Measurements from ENCODE around the gene TRAK1.

TRAK1 gene

DNA sequence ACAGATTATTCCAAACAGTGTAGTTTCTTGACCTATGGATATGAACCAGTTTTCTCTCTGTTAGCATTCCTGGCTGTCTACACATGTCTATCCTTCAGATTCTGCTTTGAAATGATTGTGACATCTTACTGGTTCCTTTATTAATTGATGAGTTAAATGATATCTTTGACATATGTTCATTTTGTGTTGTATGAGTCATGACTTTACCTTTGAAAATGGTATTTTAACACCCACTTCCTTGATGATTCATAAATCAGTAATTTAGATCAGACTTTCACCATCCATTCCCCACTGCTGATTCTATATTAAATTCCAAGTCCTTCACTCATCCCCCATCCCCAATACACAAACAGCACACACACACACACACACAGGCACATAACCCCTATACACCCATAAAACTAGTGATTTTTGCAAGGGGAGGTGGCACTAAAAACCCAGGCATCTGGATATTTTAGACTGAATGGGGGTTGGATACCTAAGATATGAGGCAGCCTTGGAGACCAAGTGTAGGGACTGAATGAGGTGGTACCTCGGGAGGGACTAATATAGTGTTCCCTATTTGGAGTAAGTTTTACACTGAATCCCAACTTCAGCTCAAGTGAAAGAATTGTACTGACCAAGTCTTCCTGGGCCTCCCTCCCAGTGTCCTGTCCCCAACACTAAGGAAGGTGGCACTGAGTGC is 165.1 kb downstream of the TRAK1 start:
- peak in 1 of 2 experiments; percentile 21 for DNase-seq

DNA sequence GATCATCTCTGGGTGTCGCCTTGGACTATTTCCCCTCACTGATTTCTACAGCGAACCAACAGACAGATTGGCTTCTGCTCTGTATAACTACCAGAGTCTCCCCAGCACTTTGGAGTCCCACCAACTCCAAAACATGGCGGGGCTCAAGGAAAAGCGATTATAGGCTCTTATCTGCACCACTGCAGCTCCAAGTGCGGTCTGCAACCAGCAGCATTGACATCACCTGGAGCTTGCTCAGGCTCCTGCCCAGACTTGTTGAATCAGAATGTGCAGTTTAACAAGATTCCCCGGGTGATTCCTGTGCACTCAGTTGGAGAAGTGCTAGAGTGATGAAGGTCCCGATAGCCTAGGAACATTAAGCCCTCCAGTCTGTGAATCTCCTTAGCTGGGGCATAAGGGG is 165.8 kb downstream of the TRAK1 start:
- no peak for DNase-seq

DNA sequence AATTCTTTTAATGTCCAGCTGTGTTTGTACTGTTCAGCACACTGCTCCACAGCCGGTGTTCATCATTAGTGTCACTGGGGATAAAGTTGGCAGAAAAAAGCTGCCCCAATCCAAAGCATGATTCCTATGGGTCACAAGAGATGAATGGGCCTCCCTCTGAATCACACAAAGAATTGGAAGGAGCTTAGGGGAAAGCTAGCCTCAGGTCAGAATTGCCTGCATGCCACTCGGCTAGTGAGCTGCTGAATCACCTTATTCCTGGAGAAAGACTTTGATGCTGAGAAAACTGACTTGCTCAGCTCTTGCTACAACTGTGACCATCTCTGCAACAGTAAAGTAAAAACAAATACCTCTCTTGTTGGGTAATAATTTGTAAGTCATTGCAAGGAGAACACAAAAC is 171.4 kb downstream of the TRAK1 start:
- no peak for DNase-seq

DNA sequence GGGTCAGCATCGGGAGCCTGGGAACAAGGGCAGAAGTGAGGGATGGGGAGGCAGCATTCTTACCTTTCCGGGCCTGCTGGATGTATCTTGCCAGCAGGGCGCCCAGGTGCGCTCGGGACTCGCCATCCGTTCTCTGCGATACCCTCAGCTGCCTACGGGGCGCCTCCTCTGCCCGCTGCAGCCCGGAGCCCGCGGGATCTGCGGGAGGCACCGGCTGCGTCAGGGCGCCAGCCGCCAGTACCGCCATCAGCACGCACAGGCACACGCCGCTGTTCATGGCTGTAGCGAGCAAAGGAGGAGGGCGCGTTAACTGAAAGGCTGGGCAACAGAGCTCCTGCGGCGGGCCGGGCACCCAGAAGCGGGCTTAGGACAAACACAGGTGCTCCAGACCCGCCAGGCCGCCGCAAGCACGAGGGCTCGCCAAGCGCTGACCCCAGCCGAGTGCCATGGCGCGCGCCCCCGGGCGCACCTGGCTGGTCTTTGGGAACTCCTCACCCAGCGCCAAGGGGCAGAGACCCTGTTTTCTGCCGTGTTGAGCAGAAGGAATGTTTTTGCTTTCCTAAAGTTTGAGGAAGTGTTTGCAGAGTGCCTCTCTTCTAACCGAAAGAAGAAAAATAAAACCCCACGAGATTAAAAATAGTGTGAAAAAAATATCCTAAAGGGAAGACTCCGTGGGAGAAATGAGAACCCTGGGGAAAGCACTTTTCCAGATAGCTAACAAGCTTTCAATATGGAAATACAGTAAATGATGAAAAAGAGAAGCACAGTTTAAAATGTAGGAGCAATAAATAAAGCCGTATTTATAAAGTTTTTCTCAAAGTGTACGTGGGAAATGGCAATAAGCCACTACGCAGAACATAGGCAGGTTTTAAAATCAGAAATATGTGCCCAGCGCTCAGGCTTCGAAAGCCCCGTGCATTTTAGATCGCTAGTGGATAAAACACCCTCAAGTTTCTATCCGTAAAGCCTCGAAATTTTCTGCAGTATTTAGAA is 172.5 kb downstream of the TRAK1 start:
- peak; percentile 34 to 44 for DNase-seq

DNA sequence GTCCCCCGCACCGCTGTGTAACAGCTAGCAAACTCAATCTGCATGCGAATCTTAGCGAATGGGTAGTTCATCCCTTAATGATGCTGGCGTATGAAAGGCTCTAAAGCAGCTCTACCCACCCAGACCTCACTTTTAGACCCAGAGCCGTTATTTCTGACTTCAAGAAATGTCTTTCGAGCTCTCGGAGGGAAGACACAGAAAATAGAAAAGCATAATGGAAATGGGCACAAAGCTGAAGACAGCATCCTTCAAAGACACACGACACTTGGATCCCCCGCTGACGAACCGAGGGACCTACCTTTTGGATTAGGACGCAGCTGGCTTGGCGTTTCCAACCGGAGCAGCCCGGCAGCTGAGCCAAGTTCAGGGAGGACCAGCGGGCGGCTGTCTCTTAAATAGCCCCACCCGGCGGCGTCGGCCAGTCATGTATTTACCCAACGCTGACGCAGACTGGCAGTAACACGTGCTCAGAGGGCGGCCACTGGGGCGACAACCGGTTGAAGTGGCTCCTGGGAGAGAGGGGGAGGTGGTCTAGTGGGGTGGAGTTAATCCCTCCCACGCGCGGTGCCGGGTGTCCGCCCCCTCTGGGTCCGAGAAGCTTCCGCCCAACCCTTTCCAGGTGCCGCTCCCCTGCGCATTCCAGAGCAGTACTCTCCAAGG is 173.4 kb downstream of the TRAK1 start:
- peak; percentile 41 to 50 for DNase-seq

DNA sequence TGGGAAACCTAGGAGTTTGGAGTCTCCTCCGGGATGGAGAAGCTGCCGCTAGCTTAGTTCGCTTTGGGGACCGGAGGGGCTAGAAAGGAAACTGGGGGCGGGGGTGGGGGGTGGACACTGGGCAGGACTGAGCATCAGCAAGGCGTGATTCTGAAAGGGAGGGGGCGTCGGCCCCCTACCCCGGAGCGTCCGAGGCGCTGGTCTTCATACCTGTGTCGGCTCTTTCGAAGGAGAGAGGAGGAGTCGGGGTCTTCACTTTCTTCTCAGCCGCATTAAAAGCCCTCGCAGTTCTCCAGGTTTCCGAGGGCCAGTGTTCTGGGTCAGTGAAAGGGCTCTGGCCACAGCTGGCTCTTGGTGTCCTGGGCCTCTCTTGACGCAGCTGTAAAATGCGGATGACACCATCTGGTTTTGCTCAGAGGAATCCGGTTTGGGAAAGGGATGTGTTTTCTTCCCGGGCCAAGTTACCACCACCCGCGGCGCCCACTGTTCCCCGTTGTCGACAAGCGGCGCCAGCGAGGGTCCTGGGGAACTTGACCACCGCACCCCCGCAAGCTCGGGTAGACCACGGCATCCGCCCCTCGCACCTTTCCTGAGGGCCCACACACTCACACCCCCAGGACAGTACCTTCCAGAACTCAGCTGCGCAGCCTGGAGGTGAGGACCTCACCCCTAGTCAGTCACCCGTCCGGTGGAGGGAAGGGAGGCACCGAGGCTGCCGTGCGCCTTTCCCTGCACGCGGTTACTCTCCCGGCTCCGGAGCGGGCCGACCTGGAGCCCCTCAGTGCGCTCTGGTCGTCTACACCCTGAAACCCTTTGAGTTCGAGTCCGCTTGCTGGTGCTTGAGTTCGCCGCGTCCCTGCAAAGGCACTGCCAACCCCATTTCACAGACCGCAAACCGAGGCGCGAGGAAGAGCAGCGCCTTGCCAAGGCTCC is 174.2 kb downstream of the TRAK1 start:
- DNase-seq: no peak

DNA sequence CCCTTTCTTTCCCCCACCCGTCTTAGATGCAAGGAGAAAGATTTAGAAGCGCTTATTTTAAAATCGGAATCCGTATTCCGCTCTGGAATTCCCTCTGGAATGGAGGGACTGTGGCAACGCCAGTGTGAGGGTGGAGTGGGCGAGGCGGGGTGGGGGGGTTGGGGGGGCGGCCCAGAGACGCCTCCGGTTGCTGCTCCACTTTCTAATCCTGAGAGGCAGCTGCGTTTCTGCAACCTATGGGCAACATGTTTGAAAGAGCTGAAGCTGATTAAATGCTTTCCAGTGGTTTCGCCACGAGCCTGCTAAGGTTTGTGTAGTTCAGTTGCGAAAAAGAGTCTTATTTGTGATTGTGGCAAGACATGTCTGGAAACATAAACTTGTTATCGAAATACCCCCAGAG is 174.9 kb downstream of the TRAK1 start, which contains the start of gene CCK:
Gene CCK, minus strand, starts transcription at position 101 of the 400 bp plus-strand sequence. CDS start 2,555 bp downstream, outside the sequence.
- DNase-seq: no peak

DNA sequence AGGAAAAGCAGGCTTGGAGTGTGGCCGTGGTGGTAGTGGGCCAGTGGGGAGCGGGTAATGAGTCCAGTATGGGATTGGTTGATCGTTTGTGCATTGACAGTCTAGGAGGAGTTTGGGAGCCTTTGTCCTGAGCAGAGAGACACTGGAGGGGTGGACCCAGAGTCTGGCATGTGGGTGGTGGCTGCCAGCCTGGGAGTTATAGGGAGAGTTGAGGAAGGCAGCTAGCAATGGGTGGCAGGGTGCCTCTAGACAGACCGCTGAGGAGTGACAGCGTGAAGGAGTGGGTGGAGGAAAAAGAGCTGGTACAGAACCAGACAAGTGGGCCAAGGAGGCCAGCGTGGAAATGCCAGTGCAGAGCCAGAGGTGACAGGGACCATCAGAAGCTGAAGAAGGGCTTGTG is 176.7 kb downstream of the TRAK1 start:
- no peak for DNase-seq

DNA sequence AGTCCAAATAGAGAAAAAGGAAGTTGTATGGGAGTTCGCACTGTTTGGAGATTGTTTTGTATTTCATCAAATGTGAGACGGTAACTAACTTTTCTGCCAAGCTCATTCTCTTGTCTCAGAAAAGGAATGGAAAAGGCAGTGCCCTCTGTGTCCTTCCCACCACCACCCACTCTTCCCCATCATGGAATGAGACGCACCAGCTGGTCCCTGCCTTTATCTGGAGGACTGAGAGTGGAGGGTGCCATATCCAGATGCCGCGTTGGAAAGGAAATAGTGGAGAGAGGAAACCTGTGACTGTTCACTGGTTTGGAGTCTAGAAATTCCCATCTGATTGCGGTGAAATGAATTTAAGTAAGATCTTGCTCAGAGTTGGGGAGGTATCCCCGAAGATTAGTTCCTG is 178.5 kb downstream of the TRAK1 start:
- DNase-seq: no peak

DNA sequence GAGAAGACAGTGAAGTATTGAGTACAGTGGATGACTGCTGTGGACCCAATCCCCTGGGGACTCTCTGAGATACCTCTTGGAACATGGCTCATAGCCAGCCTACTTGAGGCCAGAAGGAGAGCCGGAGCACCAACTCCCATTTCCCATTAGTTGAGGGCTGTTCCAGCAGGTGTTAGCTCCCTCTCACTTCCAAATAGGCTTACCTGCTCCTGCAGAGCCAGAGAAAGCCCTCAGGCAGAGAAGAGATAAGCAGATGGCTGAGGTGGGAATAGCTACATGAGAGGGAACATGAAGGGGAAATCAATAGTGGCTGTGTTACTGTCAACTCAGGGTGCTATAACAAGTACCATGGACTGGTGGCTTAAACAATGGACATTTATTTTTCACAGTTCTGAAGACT is 179.4 kb downstream of the TRAK1 start:
- DNase-seq: no peak

DNA sequence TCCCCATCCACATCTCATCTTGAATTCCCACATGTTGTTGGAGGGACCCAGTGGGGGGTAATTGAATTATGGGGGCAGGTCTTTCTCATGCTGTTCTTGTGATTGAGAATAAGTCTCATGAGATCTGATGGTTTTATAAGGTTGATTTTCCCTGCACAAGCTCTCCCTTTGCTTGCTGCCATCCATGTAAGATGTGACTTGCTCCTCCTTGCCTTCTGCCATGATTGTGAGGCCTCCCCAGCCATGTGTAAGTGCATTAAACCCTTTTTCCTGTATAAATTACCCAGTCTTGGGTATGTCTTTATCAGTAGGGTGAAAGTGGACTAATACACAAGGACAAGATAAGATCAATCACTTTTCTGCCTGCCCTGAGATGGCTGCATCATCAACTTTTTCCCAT is 180.6 kb downstream of the TRAK1 start:
- DNase-seq: no peak

DNA sequence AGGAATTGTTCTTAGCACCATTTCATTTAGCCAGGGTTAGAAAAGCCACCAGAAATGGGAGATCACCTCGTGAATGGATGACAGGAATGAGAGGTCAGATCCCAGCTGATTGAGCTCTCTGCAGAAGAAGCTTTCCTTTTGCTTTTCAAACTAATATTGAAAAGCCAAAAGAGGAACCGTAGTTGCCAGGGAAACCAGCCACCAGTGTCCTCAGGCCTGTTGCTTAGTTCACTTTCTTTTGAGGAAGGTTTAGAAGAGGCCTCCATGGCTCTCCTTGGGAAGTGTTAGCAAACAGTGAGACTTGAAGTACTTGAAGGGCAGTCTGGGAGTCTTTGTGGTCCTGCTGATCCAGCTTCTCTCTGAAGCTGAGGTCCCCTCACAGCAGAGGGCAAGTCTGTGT is 182.2 kb downstream of the TRAK1 start:
- no peak for DNase-seq

DNA sequence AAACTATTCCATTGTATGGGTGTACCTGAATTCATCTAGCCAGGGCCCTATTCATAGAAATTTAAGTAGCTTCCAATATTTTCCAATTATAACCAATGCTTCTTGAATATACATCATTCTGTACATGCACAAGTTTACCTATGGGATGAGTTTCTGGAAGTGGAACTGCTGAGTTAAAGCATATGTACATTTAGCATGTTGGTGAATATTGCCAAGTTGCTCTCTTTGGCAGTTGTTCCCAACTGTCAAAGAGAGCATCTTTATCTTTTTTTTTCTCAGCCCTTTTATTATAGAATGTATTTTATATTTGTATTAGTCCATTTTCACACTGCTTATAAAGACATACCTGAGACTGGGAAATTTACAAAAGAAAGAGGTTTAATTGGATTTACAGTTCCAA is 183.1 kb downstream of the TRAK1 start:
- no peak for DNase-seq

DNA sequence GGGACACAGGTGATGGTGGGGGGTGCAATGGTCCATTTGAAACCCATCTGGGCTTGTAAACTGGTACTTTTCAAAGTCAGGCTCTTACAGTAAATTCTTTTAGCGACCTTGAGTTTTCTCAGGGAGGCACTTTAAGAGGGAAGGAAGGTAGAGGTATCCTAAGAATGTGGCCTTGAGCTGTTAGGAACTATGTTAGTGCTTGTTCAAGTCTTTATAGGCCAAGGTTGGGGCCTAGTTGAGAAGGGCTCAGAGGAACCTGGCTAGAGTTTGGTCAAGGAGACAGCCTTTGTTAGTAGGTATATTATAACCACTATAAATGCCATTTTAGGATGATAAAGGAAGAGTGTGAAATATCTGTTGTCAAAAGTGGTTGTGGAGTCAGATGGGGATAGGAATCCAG is 184.1 kb downstream of the TRAK1 start:
- no peak for DNase-seq

All from activated T-cell treated with anti-CD3 and anti-CD28 coated beads, Interleukin-2, amount 50 U/mL, for 48 hours (primary cell).